ENCODE measurements around the gene DPP3.

DNA sequence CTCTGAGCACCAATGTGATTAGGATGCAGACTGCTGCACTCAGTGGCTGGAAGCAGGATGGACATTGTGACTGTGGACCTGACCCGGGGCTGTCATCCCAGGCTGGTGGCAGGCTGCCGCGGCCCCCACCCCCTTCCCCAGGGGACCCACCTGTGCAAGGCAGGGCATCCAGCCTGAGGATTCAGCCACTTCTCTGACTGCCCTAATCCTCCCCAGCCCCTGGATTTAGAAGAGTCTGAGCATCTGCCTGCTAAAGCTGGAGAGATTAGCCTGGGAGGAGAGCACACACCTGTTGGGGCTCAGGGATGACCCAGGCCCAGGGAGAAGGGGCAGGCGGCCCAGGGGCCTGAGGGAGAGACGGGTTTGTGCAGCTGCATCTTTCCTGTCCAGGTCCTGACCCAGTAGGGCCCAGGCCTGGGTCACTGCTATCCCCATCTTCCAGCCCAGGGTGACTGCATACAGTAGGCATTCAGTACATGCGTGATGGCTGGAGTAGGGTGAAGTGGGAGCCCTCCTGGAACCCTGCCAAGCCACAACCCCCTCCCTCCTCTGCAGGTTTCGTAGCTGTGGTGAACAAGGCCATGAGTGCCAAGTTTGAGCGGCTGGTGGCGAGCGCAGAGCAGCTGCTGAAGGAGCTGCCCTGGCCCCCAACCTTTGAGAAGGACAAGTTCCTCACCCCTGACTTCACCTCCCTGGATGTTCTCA is 12.1 kb downstream of the DPP3 start:
- TF ChIP-seq EP300 (IDR thresholded peaks at IDR 0.05; ENCODE audit: borderline replicate concordance) = no peak
- no peak for TF ChIP-seq TCF12 (IDR thresholded peaks at IDR 0.05; ENCODE audit: low read depth)
- TF ChIP-seq RAD21 (IDR thresholded peaks at IDR 0.05; ENCODE audit: low read depth) = no peak
- TF ChIP-seq CREB1 (IDR thresholded peaks at IDR 0.05; ENCODE audit: low read depth) = no peak
